ENCODE data around the gene HIGD2B. TPM values are rescaled to one million over a fixed set of nuclear protein-coding genes. Genes with fewer than 3 reads are reported as not detected.

The HIGD2B gene
- total and polyA plus RNA-seq, 9 of the 15 experiments (the other 6 are each of a cell fraction or from before 2014, with no cell fraction given), result 0.04 to 0.18 (median 0.14) TPM; not detected in 6

GRCh38 chr15:72700076-72700475, 14.1 kb upstream of the HIGD2B start:
- BruUV-seq (replicated peaks), result no TSS peak
- H4K20me1 ChIP-seq (replicated peaks; ENCODE audit: control insufficient read depth, insufficient read depth, low read length), result no peaks in the 10 kb centered on the region
- no peaks in the 10 kb centered on the region for H3K27me3 ChIP-seq (ENCODE audit: control insufficient read depth in 2 of 2, insufficient read depth in 2 of 2, low read length in 2 of 2)
- intact Hi-C loops (cut with micrococcal nuclease) (no loop called here), in situ Hi-C loops (cut with MboI) (no loop called here)
- TF ChIP-seq POLR2AphosphoS5 (IDR thresholded peaks at IDR 0.05; ENCODE audit: control insufficient read depth, insufficient read depth, low read depth, low read length), result no peak
- TF ChIP-seq PURB (CRISPR knock-in tag; IDR thresholded peaks at IDR 0.05; ENCODE audit: low read depth), result no peak
- TF ChIP-seq SIX5 (IDR thresholded peaks at IDR 0.05; ENCODE audit: borderline replicate concordance in 1 of 2, insufficient read depth in 1 of 2, low read depth in 1 of 2, low read length in 2 of 2), result no peak
- TF ChIP-seq NFYB (IDR thresholded peaks at IDR 0.05; ENCODE audit: extremely low read depth, insufficient read length), result no peak
- no peak for TF ChIP-seq DPF2 (IDR thresholded peaks at IDR 0.05)
- TF ChIP-seq MIER1 (IDR thresholded peaks at IDR 0.05; ENCODE audit: low read depth), result no peak
- no peak for TF ChIP-seq ZNF174 (CRISPR knock-in tag; IDR thresholded peaks at IDR 0.05)
- no peak for TF ChIP-seq POU5F1 (IDR thresholded peaks at IDR 0.05; ENCODE audit: borderline replicate concordance, low read depth, low read length, partially characterized antibody)
- TF ChIP-seq FOXA3 (CRISPR knock-in tag; conservative IDR thresholded peaks at IDR 0.05 in 1 of 2, IDR thresholded peaks at IDR 0.05 in 1 of 2), result no peak
- no peak for TF ChIP-seq ID3 (CRISPR knock-in tag; IDR thresholded peaks at IDR 0.05)
- TF ChIP-seq ID3 (tag; IDR thresholded peaks at IDR 0.05), result no peak
- no peak for TF ChIP-seq SIRT6 (IDR thresholded peaks at IDR 0.05; ENCODE audit: low read depth, low read length)
- TF ChIP-seq ZNF232 (CRISPR knock-in tag; IDR thresholded peaks at IDR 0.05), result no peak
- no peak for TF ChIP-seq JUND (IDR thresholded peaks at IDR 0.05; ENCODE audit: borderline replicate concordance, low read depth, low read length)
- no peak for TF ChIP-seq JUND (tag; IDR thresholded peaks at IDR 0.05; ENCODE audit: borderline replicate concordance, low read depth, low read length)
- no peak for TF ChIP-seq POLR2A (conservative IDR thresholded peaks at IDR 0.05)
- no peak for TF ChIP-seq GTF2B (IDR thresholded peaks at IDR 0.05; ENCODE audit: extremely low read depth, insufficient read length)
- no peak for TF ChIP-seq ETV1 (tag; conservative IDR thresholded peaks at IDR 0.05; ENCODE audit: low read depth)
- no peak for TF ChIP-seq POLR2G (IDR thresholded peaks at IDR 0.05; ENCODE audit: low read depth, low read length)
- no peak for TF ChIP-seq HMBOX1 (IDR thresholded peaks at IDR 0.05)
- H3K9me3 ChIP-seq (replicated peaks; ENCODE audit: control insufficient read depth, insufficient read depth, low read depth, low read length), result no peaks in the 10 kb centered on the region
- peaks cover 5% of the 10 kb centered on the region; the same call in 2 of the 3 replicates for H3K79me2 ChIP-seq (ENCODE audit: control insufficient read depth, insufficient read depth, low read length)
- POLR2A ChIA-PET, result no interaction called here
- H3K36me3 ChIP-seq (ENCODE audit: control insufficient read depth, insufficient read depth, low read length), result no peaks in the 10 kb centered on the region
- CTCF ChIA-PET (ENCODE audit: low intra/inter-chr PET ratio), result no interaction called here
- DNase-seq (ENCODE audit: extremely low read depth in 1 of 4, low spot score in 3 of 4), result no peak
- no peak overlapping the region for H3K4me3 ChIP-seq
- no peak overlapping the region for H2AFZ ChIP-seq (ENCODE audit: low read depth, low read length)
- H3K4me2 ChIP-seq (ENCODE audit: insufficient read depth, low read length), result no peak overlapping the region
- FAIRE-seq, result no peak
- no peak overlapping the region for H3K27ac ChIP-seq (ENCODE audit: extremely low read depth, low read depth, low read length)
- 80% methylated on average over 9 of the region's 9 CpGs for WGBS (ENCODE audit: insufficient coverage, low coverage, missing lambda C conversion rate)
- H3K9ac ChIP-seq (ENCODE audit: insufficient read depth in 1 of 2, low read depth in 2 of 2, low read length in 2 of 2), result no peak overlapping the region
- no peak for ATAC-seq
- H3K4me1 ChIP-seq (replicated peaks in 1 of 2; ENCODE audit: control insufficient read depth in 2 of 2, insufficient read depth in 2 of 2, low read length in 2 of 2), result no peaks in the 10 kb centered on the region
- H3K9me1 ChIP-seq (ENCODE audit: control insufficient read depth, insufficient read depth, low read length), result no peaks in the 10 kb centered on the region

Data from K562 (cell line).